Measurements from ENCODE around the gene PCNT. TPM values are rescaled to one million over a fixed set of nuclear protein-coding genes. Genes with fewer than 3 reads are reported as not detected.

PCNT gene
- total and polyA plus RNA-seq, 2 donors (not counting 1 experiment from before 2014, with no cell fraction given): 20.3 to 58.1 TPM

DNA sequence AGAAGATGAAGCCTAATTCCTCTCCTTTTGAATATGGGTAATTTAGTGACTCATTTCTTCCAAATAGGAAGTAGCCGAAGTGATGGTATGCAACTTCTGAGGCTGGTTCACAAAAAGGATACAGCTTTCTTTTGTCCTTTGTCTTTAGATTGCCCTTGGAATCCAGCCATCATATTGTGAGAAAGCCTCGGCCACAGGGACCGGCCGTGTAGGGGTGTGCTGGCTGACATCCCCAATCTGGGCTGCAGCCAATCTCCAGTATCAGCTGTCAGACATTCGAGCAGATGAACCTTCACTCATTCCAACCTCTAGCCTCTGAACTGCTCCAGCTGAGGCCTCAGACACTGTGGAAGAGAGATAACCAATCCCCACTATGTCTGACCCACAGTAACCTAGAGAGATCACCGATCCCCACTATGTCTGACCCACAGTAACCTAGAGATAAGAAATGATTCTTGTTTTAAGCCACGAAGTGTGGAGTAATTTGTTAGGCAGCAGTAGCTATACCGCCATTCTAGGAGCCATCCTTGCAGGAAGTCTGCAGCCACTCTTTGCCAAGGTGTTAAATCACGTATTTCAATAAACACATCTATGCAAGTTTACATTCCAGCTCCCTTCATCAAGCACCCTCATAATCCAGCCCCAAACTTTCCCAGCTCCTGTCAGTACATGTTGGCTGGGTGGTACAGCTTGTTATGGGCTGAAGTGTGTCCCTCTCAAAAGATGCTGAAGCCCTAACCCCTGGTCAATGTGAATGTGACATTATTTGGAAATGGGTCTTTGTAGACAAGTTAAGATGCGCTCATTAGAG, 131.8 kb downstream of the PCNT start:
- no peak overlapping the region for H3K4me3 ChIP-seq (ENCODE audit: control extremely low read depth in 1 of 5, extremely low read depth in 1 of 5, insufficient read depth in 1 of 5, low read depth in 2 of 5, low read length in 4 of 5)
- H2AFZ ChIP-seq (ENCODE audit: insufficient read depth, low read depth, low read length, poor library complexity, severe bottlenecking): no peak overlapping the region
- Mint-ChIP-seq H3K27ac (no peak overlapping the region), H3K4me3 (peak overlapping the region; percentile 39), H3K4me1 (peaks cover 24% of the 10 kb centered on the region), H3K9me3 (ENCODE audit: insufficient read depth) (no peaks in the 10 kb centered on the region), H3K27me3 (no peaks in the 10 kb centered on the region)
- CTCF ChIA-PET: no interaction called here
- peaks cover 0 to 10% of the 10 kb centered on the region in 2 experiments for H3K36me3 ChIP-seq (replicated peaks in 1 of 2; ENCODE audit: control extremely low read depth in 1 of 2, control insufficient read depth in 1 of 2, extremely low read depth in 1 of 2, insufficient read depth in 2 of 2, low read length in 1 of 2)
- H3K27ac ChIP-seq (ENCODE audit: low read length in 2 of 2): no peak overlapping the region
- H3K9ac ChIP-seq (ENCODE audit: low read length): no peak overlapping the region
- TF ChIP-seq EZH2 (IDR thresholded peaks at IDR 0.05; ENCODE audit: borderline replicate concordance, insufficient read depth, low read depth, low read length, poor library complexity, severe bottlenecking): no peak
- TF ChIP-seq, protein P1, sequence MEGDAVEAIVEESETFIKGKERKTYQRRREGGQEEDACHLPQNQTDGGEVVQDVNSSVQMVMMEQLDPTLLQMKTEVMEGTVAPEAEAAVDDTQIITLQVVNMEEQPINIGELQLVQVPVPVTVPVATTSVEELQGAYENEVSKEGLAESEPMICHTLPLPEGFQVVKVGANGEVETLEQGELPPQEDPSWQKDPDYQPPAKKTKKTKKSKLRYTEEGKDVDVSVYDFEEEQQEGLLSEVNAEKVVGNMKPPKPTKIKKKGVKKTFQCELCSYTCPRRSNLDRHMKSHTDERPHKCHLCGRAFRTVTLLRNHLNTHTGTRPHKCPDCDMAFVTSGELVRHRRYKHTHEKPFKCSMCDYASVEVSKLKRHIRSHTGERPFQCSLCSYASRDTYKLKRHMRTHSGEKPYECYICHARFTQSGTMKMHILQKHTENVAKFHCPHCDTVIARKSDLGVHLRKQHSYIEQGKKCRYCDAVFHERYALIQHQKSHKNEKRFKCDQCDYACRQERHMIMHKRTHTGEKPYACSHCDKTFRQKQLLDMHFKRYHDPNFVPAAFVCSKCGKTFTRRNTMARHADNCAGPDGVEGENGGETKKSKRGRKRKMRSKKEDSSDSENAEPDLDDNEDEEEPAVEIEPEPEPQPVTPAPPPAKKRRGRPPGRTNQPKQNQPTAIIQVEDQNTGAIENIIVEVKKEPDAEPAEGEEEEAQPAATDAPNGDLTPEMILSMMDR (IDR thresholded peaks at IDR 0.05): no peak
- peaks cover 16 to 23% of the 10 kb centered on the region in 2 donors for H3K4me1 ChIP-seq (ENCODE audit: control insufficient read depth in 2 of 2, insufficient read depth in 2 of 2, low read length in 2 of 2)
- DNase-seq (no peak), ATAC-seq (ENCODE audit: low read depth) (no peak)
- H3K27me3 ChIP-seq (replicated peaks in 1 of 4; ENCODE audit: control extremely low read depth in 1 of 4, control insufficient read depth in 3 of 4, insufficient read depth in 4 of 4, low read length in 3 of 4): no peaks in the 10 kb centered on the region
- intact Hi-C loops (cut with micrococcal nuclease): no loop called here
- peaks cover 5% of the 10 kb centered on the region for H4K20me1 ChIP-seq (ENCODE audit: control insufficient read depth, insufficient read depth, low read length, poor library complexity, severe bottlenecking)
- 97% methylated on average over 6 of the region's 10 CpGs for WGBS (ENCODE audit: insufficient coverage)
- peaks cover 71% of the 10 kb centered on the region for H3K79me2 ChIP-seq (ENCODE audit: control insufficient read depth, insufficient read depth, low read length)
- no peaks in the 10 kb centered on the region for H3K9me3 ChIP-seq (ENCODE audit: control extremely low read depth in 1 of 3, control insufficient read depth in 2 of 3, insufficient read depth in 1 of 3, low read length in 2 of 3)
- POLR2A ChIA-PET: no interaction called here
- H3K4me2 ChIP-seq (replicated peaks; ENCODE audit: low read depth, low read length, poor library complexity, severe bottlenecking): no peak overlapping the region

DNA sequence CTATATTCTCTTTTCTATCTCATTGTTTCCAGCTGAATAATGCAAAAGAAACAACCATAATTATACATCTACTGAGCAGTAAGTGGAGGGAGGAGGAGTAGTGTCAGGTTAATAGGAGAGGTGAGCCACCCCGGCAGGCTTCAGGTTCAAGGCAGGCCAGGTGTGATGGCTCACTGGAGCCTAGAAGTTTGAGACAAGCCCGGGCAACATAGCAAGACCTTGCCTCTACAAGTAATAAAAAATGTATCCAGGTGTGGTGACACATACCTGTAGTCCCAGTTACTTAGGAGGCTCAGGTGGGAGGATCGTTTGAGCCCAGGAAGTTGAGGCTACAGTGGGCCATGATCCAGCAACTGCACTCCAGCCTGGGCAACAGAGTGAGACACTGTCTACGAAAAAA, 132.8 kb downstream of the PCNT start:
- Histone ChIP-seq H3K9ac (ENCODE audit: low read length) (no peak overlapping the region), H3K79me2 (ENCODE audit: control insufficient read depth, insufficient read depth, low read length) (peaks cover 66% of the 10 kb centered on the region), H4K20me1 (ENCODE audit: control insufficient read depth, insufficient read depth, low read length, poor library complexity, severe bottlenecking) (peaks cover 5% of the 10 kb centered on the region), H2AFZ (ENCODE audit: insufficient read depth, low read depth, low read length, poor library complexity, severe bottlenecking) (no peak overlapping the region), H3K9me3 (ENCODE audit: control extremely low read depth in 1 of 3, control insufficient read depth in 2 of 3, insufficient read depth in 1 of 3, low read length in 2 of 3) (no peaks in the 10 kb centered on the region), H3K36me3 (replicated peaks in 1 of 2; ENCODE audit: control extremely low read depth in 1 of 2, control insufficient read depth in 1 of 2, extremely low read depth in 1 of 2, insufficient read depth in 2 of 2, low read length in 1 of 2) (peaks cover 0 to 10% of the 10 kb centered on the region in 2 experiments), H3K4me2 (replicated peaks; ENCODE audit: low read depth, low read length, poor library complexity, severe bottlenecking) (no peak overlapping the region), H3K27me3 (replicated peaks in 1 of 4; ENCODE audit: control extremely low read depth in 1 of 4, control insufficient read depth in 3 of 4, insufficient read depth in 4 of 4, low read length in 3 of 4) (no peaks in the 10 kb centered on the region), H3K27ac (ENCODE audit: low read length in 2 of 2) (no peak overlapping the region), H3K4me1 (ENCODE audit: control insufficient read depth in 2 of 2, insufficient read depth in 2 of 2, low read length in 2 of 2) (peaks cover 16 to 23% of the 10 kb centered on the region in 2 donors), H3K4me3 (ENCODE audit: control extremely low read depth in 1 of 5, extremely low read depth in 1 of 5, insufficient read depth in 1 of 5, low read depth in 2 of 5, low read length in 4 of 5) (no peak overlapping the region)
- CTCF ChIA-PET: no interaction called here
- DNase-seq (no peak), ATAC-seq (ENCODE audit: low read depth) (no peak)
- Mint-ChIP-seq H3K4me1 (peaks cover 26% of the 10 kb centered on the region), H3K9me3 (ENCODE audit: insufficient read depth) (no peaks in the 10 kb centered on the region), H3K27ac (peak overlapping the region; percentile 11), H3K4me3 (peak overlapping the region; percentile 39), H3K27me3 (no peaks in the 10 kb centered on the region)
- intact Hi-C loops (cut with micrococcal nuclease): no loop called here
- TF ChIP-seq, protein P1 (IDR thresholded peaks at IDR 0.05): no peak
- TF ChIP-seq EZH2 (IDR thresholded peaks at IDR 0.05; ENCODE audit: borderline replicate concordance, insufficient read depth, low read depth, low read length, poor library complexity, severe bottlenecking): no peak
- 86% methylated on average over 1 of the region's 4 CpGs for WGBS (ENCODE audit: insufficient coverage)
- POLR2A ChIA-PET: no interaction called here

Measured in B cell (primary cell).